ACC112 (cell line): Measurements from ENCODE around the gene PCBP3.
"Not testable (repeated sequence)": the region's sequence is repeated elsewhere in the genome, so short reads cannot be mapped to it uniquely, and the experiment has no call there.

Source experiments
- H2AFZ ChIP-seq: fragments of 200-600 bp; sonication (generic); one replicate; pipeline ENCODE4 v1.6.0; 2017; ENCODE audit warnings: antibody characterized with exemption, low read length; ENCODE audit not compliant: unreplicated experiment
- H3K27ac ChIP-seq: fragments of 200-600 bp; sonication (generic); 2 replicates; pipeline ENCODE4 v1.5.1; 2014; ENCODE audit warnings: low read depth, mild to moderate bottlenecking, antibody characterized with exemption, low read length, moderate library complexity
- H3K27me3 ChIP-seq: fragments of 200-600 bp; sonication (generic); 2 replicates; pipeline ENCODE4 v1.6.1; 2014; ENCODE audit warnings: mild to moderate bottlenecking, antibody characterized with exemption, low read length, moderate library complexity, mixed read lengths; ENCODE audit not compliant: insufficient read depth
- H3K36me3 ChIP-seq: fragments of 200-600 bp; sonication (generic); 2 replicates; pipeline ENCODE4 v1.6.1; 2016; ENCODE audit warnings: mild to moderate bottlenecking, antibody characterized with exemption, low read length, moderate library complexity, mixed read lengths; ENCODE audit not compliant: insufficient read depth
- H3K4me1 ChIP-seq: fragments of 200-600 bp; sonication (generic); one replicate; pipeline ENCODE4 v1.6.1; 2016; ENCODE audit warnings: low read length, mixed read lengths; ENCODE audit not compliant: insufficient read depth, unreplicated experiment, control insufficient read depth
- H3K4me3 ChIP-seq: fragments of 200-600 bp; sonication (generic); 2 replicates; pipeline ENCODE4 v1.5.1; 2014; ENCODE audit warnings: mild to moderate bottlenecking, low read depth, low read length
- H3K79me2 ChIP-seq: fragments of 200-600 bp; sonication (generic); one replicate; pipeline ENCODE4 v1.6.0; 2016; ENCODE audit warnings: low read length; ENCODE audit not compliant: control insufficient read depth, unreplicated experiment, insufficient read depth

PCBP3 gene

GRCh38 chr21:45698493-45699184 is 55.1 kb downstream of the PCBP3 start:
- Histone ChIP-seq H3K4me3 (peak overlapping the region; percentile 9; the same call in 1 of the 2 replicates), H3K27ac (peak overlapping the region; percentile 88), H3K4me1 (peaks cover 19% of the 10 kb centered on the region), H3K27me3 (no peaks in the 10 kb centered on the region), H3K36me3 (no peaks in the 10 kb centered on the region), H3K79me2 (no peaks in the 10 kb centered on the region), H2AFZ (no peak overlapping the region)

GRCh38 chr21:45699251-45699942 is 55.9 kb downstream of the PCBP3 start:
- Histone ChIP-seq H2AFZ (no peak overlapping the region), H3K27ac (peak overlapping the region; percentile 88), H3K4me3 (no peak overlapping the region), H3K36me3 (no peaks in the 10 kb centered on the region), H3K4me1 (peaks cover 19% of the 10 kb centered on the region), H3K79me2 (no peaks in the 10 kb centered on the region), H3K27me3 (no peaks in the 10 kb centered on the region)

- no peaks in the 10 kb centered on the region for H3K79me2 ChIP-seq
- no peak overlapping the region for H2AFZ ChIP-seq
- H3K36me3 ChIP-seq, result no peaks in the 10 kb centered on the region
- H3K4me3 ChIP-seq, result no peak overlapping the region
- H3K27ac ChIP-seq, result peak overlapping the region; percentile 88; the same call in 1 of the 2 replicates
- no peaks in the 10 kb centered on the region for H3K27me3 ChIP-seq
- peaks cover 19% of the 10 kb centered on the region for H3K4me1 ChIP-seq
These were observed 56.4 kb downstream of the PCBP3 start for GRCh38 chr21:45699966-45700365.

GRCh38 chr21:45700461-45700860 is 56.9 kb downstream of the PCBP3 start:
- Histone ChIP-seq H3K4me1 (peaks cover 19% of the 10 kb centered on the region), H3K27me3 (no peaks in the 10 kb centered on the region), H3K79me2 (no peaks in the 10 kb centered on the region), H3K27ac (no peak overlapping the region), H3K4me3 (no peak overlapping the region), H2AFZ (no peak overlapping the region), H3K36me3 (no peaks in the 10 kb centered on the region)

- Histone ChIP-seq H3K4me1 (peaks cover 13% of the 10 kb centered on the region), H3K27me3 (no peaks in the 10 kb centered on the region), H3K4me3 (no peak overlapping the region), H2AFZ (no peak overlapping the region), H3K36me3 (no peaks in the 10 kb centered on the region), H3K79me2 (no peaks in the 10 kb centered on the region), H3K27ac (no peak overlapping the region)
These were observed 61.0 kb downstream of the PCBP3 start for GRCh38 chr21:45704311-45705108.

GRCh38 chr21:45706299-45706698 is 62.8 kb downstream of the PCBP3 start:
- Histone ChIP-seq H3K27ac (no peak overlapping the region), H3K27me3 (no peaks in the 10 kb centered on the region), H2AFZ (no peak overlapping the region), H3K79me2 (no peaks in the 10 kb centered on the region), H3K36me3 (peaks cover under 1% of the 10 kb centered on the region; the same call in 1 of the 2 replicates), H3K4me3 (no peak overlapping the region), H3K4me1 (peaks cover 12% of the 10 kb centered on the region)

- no peaks in the 10 kb centered on the region for H3K27me3 ChIP-seq
- peak overlapping the region; percentile 26; the same call in 1 of the 2 replicates for H3K27ac ChIP-seq
- H3K4me1 ChIP-seq, result peaks cover 12% of the 10 kb centered on the region
- no peaks in the 10 kb centered on the region for H3K79me2 ChIP-seq
- H3K36me3 ChIP-seq, result peaks cover 2% of the 10 kb centered on the region; the same call in 1 of the 2 replicates
- H3K4me3 ChIP-seq, result no peak overlapping the region
- no peak overlapping the region for H2AFZ ChIP-seq
These were observed 65.6 kb downstream of the PCBP3 start for GRCh38 chr21:45709173-45709572.

GRCh38 chr21:45709696-45710268 is 66.3 kb downstream of the PCBP3 start:
- H2AFZ ChIP-seq, result no peak overlapping the region
- no peaks in the 10 kb centered on the region for H3K27me3 ChIP-seq
- H3K4me3 ChIP-seq, result no peak overlapping the region
- H3K4me1 ChIP-seq, result peaks cover 12% of the 10 kb centered on the region
- no peak overlapping the region for H3K27ac ChIP-seq
- H3K36me3 ChIP-seq, result peaks cover 2% of the 10 kb centered on the region; the same call in 1 of the 2 replicates
- no peaks in the 10 kb centered on the region for H3K79me2 ChIP-seq

GRCh38 chr21:45710306-45710705 is 66.8 kb downstream of the PCBP3 start:
- H3K27ac ChIP-seq, H3K36me3 ChIP-seq, H3K79me2 ChIP-seq, H3K27me3 ChIP-seq, H3K4me3 ChIP-seq, H2AFZ ChIP-seq: not testable (repeated sequence)
- H3K4me1 ChIP-seq, result peaks cover 12% of the 10 kb centered on the region

GRCh38 chr21:45713613-45714012 is 70.1 kb downstream of the PCBP3 start:
- Histone ChIP-seq H3K4me3 (no peak overlapping the region), H3K27me3 (no peaks in the 10 kb centered on the region), H3K4me1 (peaks cover 12% of the 10 kb centered on the region), H2AFZ (no peak overlapping the region), H3K36me3 (peaks cover 11% of the 10 kb centered on the region; the same call in 1 of the 2 replicates), H3K27ac (no peak overlapping the region), H3K79me2 (no peaks in the 10 kb centered on the region)
